22Rv1 (cell line): ENCODE data around the gene SETBP1.

Experiments
- H3K27ac ChIP-seq: fragments of 450-650 bp; 2 replicates; pipeline ENCODE4 v1.5.1; 2017
- ZFX ChIP-seq: fragments of 450-650 bp; IDR thresholded peaks from 2 replicates; pipeline ENCODE4 v1.6.1; 2017; ENCODE audit warnings: antibody characterized with exemption, borderline replicate concordance
- TF ChIP-seq, protein P1 (sequence below): fragments of 450-650 bp; IDR thresholded peaks from 2 replicates; pipeline ENCODE4 v1.5.1; 2017; ENCODE audit warnings: mild to moderate bottlenecking

The SETBP1 gene

DNA sequence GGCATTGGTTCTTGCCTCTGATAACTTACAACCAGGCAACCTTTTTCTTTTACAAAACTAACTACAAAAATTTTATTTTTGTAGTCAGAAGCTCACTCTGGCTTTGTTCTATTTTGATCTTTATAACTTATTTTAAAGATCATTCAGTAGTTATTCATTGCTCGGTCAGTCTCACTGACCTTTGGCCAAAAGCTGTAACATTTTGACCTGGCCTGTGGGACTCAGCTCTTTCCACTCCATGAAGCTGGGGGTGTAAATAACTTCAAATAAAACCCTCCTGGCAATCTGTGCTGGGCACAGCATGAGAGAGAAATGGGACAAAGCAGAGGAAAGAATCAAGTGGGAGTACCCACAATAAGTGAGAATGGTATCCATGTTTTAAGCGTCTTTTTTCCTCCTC is 380.7 kb downstream of the SETBP1 start:
- no peak overlapping the region for H3K27ac ChIP-seq
- no peak for TF ChIP-seq ZFX
- TF ChIP-seq, protein P1, sequence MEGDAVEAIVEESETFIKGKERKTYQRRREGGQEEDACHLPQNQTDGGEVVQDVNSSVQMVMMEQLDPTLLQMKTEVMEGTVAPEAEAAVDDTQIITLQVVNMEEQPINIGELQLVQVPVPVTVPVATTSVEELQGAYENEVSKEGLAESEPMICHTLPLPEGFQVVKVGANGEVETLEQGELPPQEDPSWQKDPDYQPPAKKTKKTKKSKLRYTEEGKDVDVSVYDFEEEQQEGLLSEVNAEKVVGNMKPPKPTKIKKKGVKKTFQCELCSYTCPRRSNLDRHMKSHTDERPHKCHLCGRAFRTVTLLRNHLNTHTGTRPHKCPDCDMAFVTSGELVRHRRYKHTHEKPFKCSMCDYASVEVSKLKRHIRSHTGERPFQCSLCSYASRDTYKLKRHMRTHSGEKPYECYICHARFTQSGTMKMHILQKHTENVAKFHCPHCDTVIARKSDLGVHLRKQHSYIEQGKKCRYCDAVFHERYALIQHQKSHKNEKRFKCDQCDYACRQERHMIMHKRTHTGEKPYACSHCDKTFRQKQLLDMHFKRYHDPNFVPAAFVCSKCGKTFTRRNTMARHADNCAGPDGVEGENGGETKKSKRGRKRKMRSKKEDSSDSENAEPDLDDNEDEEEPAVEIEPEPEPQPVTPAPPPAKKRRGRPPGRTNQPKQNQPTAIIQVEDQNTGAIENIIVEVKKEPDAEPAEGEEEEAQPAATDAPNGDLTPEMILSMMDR, result no peak

DNA sequence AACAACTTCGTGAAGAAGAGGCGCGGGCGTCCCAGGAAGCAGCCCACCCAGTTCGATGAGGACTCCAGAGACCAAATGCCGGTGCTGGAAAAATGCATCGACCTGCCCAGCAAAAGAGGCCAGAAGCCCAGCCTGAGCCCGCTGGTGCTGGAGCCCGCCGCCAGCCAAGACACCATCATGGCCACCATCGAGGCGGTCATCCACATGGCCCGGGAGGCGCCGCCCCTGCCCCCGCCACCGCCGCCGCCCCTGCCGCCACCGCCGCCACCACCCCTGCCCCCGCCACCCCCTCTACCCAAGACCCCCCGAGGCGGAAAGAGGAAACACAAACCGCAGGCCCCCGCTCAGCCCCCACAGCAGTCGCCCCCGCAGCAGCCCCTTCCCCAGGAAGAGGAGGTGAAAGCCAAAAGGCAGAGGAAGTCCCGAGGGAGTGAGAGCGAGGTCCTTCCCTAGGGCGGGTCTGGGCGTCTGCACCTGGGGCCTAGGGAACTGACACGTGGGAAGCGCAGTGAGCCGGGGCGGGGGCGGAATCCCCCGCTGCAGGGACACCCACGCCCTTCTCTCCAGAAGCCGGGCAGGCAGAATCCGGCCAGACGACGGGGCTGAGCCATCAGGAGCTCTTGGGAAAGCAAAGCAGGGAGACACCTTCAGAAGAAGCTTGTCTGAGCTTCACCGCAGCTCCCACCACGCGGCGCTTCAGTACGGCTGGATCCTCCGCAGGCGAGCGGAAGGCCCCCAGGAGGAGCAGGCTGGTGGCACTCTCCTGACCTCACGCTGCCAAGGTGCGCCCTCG is 382.8 kb downstream of the SETBP1 start:
- H3K27ac ChIP-seq, result no peak overlapping the region
- no peak for TF ChIP-seq ZFX
- TF ChIP-seq, protein P1, result no peak

DNA sequence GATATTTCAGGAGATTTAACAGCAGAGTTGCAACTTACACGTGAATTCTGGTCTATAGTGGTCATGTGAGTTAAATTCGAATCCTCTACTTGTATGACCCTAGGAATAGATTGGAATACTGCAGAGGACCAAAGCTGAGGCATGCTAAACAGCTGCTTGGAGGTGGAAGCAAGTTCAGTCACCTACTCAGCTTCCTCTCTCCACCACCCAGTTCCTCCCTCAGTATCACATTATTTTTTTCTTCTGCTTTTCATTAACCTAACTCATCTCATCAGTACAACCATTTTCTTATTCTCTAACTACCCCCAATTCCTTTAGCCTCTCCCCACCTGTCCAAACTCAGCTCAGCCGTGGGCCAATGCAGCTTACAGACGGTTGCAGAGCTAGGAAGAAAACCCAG is 385.5 kb downstream of the SETBP1 start:
- H3K27ac ChIP-seq, result no peak overlapping the region
- TF ChIP-seq, protein P1, result no peak
- TF ChIP-seq ZFX, result no peak

DNA sequence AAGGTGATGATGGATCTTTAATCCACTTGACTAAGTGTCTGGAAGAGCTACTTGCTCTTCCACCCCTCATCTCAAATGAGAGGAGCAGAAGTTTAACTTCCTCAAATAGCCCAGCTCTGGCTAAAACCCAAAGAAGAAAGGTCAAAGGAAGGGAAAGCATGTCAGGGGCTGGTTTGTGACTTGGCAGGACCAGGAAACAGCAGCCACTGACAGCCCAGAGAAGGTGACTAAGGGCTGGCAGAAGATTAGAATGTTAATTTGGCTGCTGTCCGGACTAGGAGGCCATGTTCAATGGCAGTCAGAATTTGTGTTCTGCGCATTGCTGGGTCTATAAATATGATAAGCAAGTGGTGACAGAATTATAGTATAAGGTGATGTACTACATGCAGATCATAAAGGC is 386.2 kb downstream of the SETBP1 start:
- H3K27ac ChIP-seq, result no peak overlapping the region
- TF ChIP-seq, protein P1, result no peak
- no peak for TF ChIP-seq ZFX

DNA sequence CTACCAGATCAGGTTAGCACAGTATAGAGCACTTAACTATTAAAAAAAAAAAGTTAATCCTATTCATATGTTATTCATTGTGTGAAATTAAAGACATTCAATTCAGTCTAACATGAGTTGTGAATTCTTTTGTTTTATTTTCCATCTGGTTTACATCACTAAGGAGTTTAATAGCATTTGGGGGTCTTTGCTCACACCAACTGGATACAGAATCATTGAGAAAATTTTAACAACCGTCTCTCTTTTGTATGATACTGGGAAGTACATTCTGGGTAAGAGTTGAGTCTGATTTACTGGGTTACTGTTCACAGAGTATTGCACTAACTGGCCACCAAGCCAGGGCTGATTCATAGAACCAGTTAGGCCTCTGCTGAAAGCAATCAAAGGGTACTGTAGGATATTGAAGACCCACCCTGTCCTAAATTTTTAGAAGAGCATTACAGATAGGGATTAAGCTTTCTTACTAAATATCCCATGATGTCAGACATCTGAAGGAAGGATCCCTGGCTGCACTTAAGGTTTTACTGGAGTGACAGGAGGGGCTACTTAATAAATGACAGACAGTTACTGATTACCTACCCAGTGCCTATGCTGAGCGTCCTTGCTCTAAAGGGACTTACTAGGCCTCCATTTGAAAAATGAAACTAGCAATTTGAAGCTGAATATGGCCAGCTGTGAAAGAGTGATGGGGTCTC is 387.9 kb downstream of the SETBP1 start:
- no peak for TF ChIP-seq ZFX
- TF ChIP-seq, protein P1, result no peak
- no peak overlapping the region for H3K27ac ChIP-seq

DNA sequence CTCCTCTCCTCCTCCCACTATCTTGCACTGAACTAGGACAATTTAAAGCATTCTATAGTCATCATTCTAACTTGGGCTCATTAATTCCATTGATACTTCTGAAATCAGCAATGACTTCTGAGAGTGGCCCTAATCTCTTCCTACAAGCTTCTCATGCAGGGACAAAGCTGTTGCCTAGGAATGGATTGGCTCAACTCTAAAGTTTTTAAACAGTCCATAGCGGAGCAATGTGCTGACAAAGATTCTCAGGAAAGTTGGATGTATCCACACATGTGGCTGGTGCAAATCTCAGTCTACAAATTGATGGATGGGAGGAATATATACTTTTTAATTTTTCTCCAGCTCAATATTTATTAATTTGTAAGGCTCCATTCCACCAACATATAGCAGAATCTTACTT is 388.9 kb downstream of the SETBP1 start:
- TF ChIP-seq, protein P1, result no peak
- no peak for TF ChIP-seq ZFX

DNA sequence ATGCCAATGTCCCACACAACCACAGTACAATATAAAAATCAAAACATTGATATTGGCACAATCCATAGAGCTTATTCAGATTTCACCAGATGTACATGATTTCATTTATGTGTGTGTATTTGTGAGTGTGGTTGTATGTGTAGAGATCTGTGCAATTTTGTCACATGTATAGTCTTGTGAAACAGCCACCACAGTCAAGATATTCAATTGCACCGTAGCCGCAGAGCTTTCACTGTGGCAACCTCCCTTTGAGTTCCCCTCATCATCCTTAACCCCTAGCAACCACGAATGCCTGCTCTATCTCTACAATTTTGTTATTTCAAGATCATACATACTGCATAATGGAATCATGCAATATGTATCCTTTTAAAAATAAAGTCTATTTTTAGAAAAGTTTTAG is 391.3 kb downstream of the SETBP1 start:
- TF ChIP-seq ZFX, result no peak

More for the DNA sequence above, 388.9 kb downstream of the SETBP1 start:
- no peak overlapping the region for H3K27ac ChIP-seq

More for the DNA sequence above, 391.3 kb downstream of the SETBP1 start:
- no peak overlapping the region for H3K27ac ChIP-seq
